HPDE6-E6E7 (cell line): ENCODE data around the gene SUFU.
"Not testable (repeated sequence)": the region's sequence is repeated elsewhere in the genome, so short reads cannot be mapped to it uniquely, and the experiment has no call there.

ENCODE experiments used
- DNase-seq: peaks from one replicate; pipeline ENCODE4 v3.0.0; 2011; ENCODE audit warnings: missing footprints; ENCODE audit errors: extremely low spot score

SUFU gene

DNA sequence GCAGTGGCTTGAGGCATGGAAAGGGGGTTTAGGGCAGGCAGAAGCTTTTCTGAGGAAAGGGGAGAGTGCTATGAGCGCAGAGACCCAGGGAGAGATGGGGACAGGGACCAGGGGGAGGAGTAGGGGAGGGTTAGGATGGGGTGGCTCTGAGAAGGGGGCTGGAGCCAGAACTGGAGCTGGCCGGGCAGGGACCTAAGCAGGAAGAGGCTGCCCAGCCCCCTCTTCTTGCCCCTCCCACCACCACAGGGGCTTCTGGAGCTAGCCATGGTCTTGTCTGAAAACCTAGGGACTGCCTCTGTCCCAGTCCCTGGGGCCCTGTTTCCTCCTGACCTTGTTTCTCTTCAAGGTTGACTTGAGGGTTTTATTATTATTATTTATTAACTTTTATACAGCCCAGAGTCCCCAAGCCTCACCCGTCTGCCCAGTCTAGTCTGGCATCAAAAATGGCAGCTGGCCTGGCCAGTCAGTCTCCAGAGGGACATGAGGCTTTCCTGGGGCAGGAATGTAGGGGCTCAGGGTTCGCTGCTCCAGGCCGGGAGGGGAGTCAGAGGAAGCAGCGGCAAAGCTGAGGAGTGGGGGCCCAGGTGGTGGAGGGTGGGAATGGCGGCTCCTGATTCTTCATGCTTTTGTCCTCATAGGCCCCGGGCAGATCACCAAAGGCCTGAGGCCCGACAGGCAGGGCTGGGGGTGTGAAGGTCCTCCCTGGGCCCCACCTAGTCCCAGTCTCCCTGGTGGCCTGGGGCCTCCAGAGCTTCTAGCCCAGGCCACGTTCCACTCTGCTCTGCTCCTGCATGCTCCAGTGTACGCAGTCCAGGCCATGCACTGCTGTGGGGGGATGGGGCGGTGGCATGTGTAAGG is 146.3 kb downstream of the SUFU start:
- no peak for DNase-seq

GRCh38 chr10:102650655-102651454 is 147.1 kb downstream of the SUFU start:
- DNase-seq, result no peak

DNA sequence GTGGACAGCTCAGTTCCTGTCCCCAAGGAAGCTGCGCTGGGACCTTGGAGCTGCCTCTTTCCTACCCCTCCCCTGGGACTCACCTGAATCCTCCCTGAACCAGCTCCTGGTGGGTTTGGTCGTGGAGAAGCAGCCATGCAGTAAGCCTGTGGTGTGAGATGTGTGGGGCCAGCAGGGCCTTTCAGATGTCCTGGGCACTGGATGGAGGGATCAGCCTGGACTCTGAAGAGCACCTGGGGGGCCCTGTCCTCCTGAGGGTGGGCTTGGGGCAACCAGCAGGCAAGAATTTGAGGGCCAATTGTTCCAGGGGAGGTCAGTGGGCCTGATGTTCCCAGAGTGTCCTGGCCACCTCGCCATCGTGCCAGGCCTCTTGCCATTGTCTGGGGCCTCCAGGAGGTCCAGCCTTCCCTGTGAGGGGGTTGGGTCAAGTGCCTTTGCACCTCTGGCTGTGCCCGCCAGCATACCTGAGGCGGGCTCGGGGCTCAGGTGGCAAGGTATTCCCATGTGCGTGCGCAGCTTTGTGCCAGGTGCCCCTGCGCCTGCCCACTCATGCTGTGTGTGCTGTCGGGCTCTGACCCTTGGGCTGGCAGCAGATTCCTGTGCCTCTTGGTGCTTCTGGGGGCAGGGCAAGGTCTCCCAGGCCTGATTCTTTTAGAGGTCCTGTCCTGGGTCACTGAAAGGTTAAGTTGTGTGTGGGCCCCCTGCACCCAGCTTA is 147.8 kb downstream of the SUFU start:
- DNase-seq, result no peak

- no peak for DNase-seq
Observed at GRCh38 chr10:102652170-102652916, 148.6 kb downstream of the SUFU start.

DNA sequence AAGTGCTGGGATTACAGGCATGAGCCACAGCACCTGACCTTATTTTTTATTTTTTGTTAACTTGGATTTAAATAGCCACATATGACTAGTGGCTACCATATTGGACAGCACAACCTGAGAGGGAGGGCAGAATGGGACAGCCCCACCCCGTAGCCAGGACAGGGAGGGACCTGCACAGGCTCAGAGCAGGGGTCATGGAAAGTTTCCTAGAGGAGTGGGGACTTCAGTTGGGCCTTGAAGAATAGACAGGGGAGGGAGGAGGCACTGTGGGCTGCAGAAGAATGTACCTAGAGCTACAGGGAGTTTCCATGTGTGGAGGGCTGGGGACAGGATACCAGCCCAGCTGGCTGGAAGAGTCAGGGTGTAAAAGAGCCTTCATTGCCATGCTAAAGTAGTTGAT is 149.3 kb downstream of the SUFU start:
- no peak for DNase-seq

DNA sequence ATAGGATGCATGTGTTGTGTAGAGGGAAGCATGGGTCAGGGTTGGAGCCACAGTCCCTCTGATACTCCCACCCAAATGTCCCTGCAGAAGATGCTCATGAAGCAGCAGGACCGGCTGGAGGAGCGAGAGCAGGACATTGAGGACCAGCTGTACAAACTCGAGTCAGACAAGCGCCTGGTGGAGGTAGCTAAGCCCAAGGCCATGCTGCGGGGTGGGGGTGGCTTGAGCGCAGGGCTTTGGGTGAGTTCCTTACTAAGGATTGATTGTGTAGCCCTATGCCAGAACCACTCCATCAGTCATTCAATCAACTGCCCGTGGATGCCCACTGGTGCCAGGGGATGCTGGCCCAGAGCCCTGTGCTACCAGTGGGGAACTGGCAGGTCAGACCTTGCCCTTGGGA is 150.8 kb downstream of the SUFU start:
- no peak for DNase-seq

DNA sequence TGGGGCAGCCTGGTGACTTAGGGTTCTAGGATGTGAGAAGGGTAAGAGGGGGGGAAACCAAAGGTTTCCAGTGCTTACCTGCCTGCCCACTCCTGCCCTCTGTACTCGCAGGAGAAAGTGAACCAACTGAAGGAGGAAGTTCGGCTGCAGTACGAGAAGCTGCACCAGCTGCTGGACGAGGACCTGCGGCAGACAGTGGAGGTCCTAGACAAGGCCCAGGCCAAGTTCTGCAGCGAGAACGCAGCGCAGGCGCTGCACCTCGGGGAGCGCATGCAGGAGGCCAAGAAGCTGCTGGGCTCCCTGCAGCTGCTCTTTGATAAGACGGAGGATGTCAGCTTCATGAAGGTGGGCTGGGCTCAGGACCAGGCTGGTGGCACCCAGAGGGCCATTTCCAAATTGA is 151.2 kb downstream of the SUFU start:
- no peak for DNase-seq

GRCh38 chr10:102656026-102656425 is 152.3 kb downstream of the SUFU start:
- DNase-seq, result no peak

DNA sequence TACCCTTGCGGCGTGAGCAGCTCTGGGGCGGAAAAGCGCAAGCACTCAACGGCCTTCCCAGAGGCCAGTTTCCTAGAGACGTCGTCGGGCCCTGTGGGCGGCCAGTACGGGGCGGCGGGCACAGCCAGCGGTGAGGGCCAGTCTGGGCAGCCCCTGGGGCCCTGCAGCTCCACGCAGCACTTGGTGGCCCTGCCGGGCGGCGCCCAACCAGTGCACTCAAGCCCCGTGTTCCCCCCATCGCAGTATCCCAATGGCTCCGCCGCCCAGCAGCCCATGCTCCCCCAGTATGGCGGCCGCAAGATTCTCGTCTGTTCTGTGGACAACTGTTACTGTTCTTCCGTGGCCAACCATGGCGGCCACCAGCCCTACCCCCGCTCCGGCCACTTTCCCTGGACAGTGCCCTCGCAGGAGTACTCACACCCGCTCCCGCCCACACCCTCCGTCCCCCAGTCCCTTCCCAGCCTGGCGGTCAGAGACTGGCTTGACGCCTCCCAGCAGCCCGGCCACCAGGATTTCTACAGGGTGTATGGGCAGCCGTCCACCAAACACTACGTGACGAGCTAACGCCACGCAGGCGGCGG is 153.1 kb downstream of the SUFU start:
- no peak for DNase-seq

DNA sequence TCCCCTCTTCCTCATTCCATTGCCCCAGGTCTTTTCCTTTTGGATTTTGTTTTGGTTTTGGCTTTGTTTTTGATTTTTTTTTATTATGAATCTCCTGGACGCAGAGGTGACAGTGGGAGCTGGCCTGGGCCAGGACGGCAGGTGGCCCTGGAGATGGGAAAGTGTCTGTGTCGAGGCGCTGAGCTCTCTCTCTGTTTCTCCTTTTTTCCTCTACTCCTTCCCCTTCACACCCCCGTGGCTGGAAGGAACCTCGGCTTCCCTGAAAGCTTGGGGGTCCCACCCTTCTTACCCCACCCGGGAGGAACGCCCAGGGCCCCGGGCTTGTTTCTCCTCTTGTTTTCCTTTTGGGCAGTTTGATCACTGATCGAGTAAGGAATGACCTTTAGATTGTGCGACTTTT is 153.7 kb downstream of the SUFU start:
- DNase-seq, result no peak

DNA sequence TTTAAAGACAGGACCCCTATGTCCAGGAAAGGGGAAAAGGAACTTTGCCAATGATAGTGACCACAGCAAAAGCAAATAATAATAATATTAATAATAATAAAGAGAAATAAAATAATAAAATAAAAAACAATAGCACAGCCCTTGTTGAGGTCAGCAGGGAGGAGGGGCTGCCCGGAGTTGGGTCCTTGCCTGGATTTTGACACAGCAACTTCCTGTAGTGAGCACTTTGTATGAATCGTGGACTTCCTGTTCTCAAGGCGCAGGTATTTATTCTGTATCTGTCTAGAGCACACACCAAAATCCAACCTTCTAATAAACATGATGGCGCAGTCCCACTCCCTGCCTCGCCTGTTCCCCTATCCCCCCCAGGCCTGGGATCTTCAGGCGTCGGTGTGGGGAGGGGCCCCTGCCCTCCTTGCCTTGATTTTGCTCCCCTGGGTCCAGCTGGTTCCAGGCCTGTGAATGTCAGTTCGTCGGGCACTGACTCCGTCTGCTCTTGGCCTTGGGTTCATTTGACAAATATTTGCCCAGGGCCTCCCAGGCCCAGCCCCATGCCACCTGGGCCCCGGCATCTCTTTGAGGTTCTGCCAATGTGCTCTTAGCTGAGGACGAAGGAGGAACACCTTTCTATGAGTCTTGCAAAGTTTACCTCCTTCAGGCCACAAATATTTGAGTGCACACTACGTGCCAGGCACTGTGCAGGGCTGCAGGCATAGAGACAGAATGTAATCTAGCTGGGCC is 154.4 kb downstream of the SUFU start:
- no peak for DNase-seq

- no peak for DNase-seq
Observed at GRCh38 chr10:102658802-102659201, 155.0 kb downstream of the SUFU start.

DNA sequence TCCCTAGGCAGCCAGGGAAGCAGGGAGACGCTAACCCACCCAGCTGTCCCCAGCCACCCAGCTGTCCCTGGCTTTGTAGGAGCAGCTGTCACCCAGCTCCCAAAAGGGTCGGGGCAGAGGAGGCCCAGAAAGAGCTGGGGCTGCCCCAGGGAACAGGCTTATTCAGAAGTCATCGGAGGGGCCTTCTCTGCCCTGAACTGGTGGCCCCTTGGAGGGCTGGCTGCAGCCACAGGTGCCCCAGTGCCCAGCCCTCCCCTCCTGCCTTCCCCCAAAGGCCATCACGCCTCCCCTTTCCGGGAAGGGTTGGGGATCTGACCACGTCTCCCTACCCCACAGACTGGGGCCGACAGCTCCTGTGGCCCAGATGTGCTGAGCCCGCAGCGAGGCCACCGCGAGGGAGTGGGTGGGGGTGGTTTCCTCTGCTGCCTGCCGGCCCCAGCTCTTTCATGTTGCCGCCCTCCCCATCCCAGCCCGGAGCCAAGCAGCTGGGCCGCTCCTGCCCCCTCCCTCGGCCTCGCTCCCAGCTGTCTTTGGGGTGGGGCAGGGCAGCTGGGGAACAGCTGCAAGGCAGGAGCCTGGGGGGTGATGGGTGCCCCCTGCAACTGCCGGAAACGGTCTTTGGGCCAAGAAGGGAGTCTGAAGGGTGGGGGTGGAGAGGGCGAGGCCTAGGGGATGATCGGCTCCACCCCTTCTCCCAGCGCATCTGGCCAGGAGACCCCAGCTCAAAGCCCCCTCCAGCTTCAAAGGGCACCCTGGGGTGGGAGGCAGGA is 157.3 kb downstream of the SUFU start:
- no peak for DNase-seq

DNA sequence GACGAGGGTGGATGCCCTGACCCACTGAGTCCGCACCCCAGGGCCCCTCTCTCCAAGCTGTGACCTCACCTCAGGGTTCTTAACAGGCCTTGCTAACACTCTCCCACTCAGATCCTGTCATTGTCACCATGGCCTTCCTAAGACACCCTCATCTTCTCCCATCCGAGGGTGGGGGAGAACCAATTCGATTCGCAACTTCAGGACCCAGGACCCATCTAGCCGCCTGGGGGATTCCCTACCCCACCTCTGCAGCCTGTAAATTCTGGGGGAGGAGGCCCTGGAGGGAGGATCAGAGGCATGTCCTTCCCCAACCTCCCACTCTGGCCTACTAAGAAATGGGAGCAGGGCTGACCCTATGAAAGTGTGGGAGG is 157.9 kb downstream of the SUFU start:
- DNase-seq, result no peak

DNA sequence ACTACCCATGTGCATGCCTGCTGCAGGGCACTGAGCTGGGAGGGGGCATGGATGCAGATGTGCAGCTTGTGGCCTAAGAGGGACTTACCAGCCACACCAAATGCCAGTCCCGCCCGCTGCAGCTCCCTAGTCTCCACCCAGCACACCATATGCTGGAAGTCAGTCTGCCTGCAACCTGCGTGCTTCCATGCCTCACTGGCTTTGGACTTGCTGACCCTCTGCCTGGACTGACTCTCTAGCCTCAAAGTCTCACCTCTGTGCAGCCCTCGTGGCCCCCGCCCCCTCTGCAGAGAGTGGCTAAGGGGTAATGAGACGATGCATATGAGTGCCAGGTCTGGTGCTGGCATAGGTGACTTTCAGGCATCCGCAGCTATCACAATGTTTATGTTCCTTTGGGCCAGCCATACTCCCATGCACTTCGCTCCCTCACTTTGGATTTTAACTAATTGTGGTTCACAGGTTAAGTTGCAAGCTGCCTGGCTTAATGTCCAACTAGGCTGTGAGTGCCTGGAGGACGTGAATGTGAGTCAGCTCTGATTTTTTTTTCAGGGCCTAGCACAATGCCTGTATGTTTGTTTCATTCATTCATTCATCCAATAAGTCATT is 162.2 kb downstream of the SUFU start:
- no peak for DNase-seq

DNA sequence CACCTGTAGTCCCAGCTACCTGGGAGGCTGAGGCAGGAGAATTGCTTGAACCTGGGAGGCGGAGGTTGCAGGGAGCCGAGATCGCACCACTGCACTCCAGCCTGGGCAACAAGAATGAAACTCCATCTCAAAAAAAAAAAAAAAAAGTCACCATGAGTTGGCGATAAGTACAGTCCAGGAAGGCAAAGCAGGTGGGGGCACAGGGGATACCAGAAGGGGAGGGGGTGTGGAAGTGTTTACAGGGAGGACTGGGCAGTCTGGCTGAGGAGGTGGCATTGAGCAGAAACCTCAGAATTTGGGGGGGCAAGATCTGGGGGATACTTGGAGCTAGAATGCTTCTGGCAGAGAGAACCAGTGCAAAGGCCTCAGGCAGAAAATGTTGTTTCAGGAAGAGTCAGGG is 163.6 kb downstream of the SUFU start:
- DNase-seq, result not testable (repeated sequence)

GRCh38 chr10:102668326-102669107 is 164.7 kb downstream of the SUFU start:
- no peak for DNase-seq

GRCh38 chr10:102669206-102670064 is 165.7 kb downstream of the SUFU start:
- no peak for DNase-seq
